Mesenchymal stem cell (in vitro differentiated cells and primary cell): ENCODE results near the gene TAF15.

ENCODE experiments used
- DNase-seq: peaks from one replicate; pipeline ENCODE4 v3.0.0-alpha.2; 2013
- H2AFZ ChIP-seq: one replicate; pipeline ENCODE4 v1.6.1; 2013; ENCODE audit warnings: low read depth, mild to moderate bottlenecking, control low read depth, inconsistent platforms, low read length, moderate library complexity
- H2AK5ac ChIP-seq: 2 replicates; pipeline ENCODE4 v1.6.1; 2013; ENCODE audit warnings: low read length, moderate library complexity, mild to moderate bottlenecking, inconsistent platforms; ENCODE audit not compliant: severe bottlenecking
- H2BK120ac ChIP-seq: one replicate; pipeline ENCODE4 v1.6.1; 2013; ENCODE audit warnings: low read depth, mild to moderate bottlenecking, inconsistent platforms, low read length, moderate library complexity
- H2BK12ac ChIP-seq, 2 experiments: one replicate each; pipeline ENCODE4 v1.6.1; 2013; ENCODE audit warnings: inconsistent platforms in 2 of 2, low read length in 2 of 2, mild to moderate bottlenecking in 2 of 2, moderate library complexity in 2 of 2, control low read depth in 1 of 2
- H2BK15ac ChIP-seq: one replicate; pipeline ENCODE4 v1.6.1; 2013; ENCODE audit warnings: mild to moderate bottlenecking, low read depth, inconsistent platforms; ENCODE audit not compliant: poor library complexity, severe bottlenecking
- H2BK5ac ChIP-seq: 2 replicates; pipeline ENCODE4 v1.6.1; 2013; ENCODE audit warnings: low read depth, mild to moderate bottlenecking, low read length, control low read depth, inconsistent platforms; ENCODE audit not compliant: poor library complexity, severe bottlenecking
- H3K14ac ChIP-seq, 2 experiments: one replicate each; pipeline ENCODE4 v1.6.1; 2013; ENCODE audit warnings: inconsistent platforms in 2 of 2, low read length in 2 of 2, control low read depth in 1 of 2, mild to moderate bottlenecking in 1 of 2, moderate library complexity in 1 of 2
- H3K18ac ChIP-seq, 2 experiments: one replicate each; pipeline ENCODE4 v1.6.1; 2013; ENCODE audit warnings: inconsistent platforms in 2 of 2, low read length in 2 of 2, control low read depth in 1 of 2, low read depth in 1 of 2, mild to moderate bottlenecking in 1 of 2
- H3K23ac ChIP-seq, 2 experiments: one replicate each; pipeline ENCODE4 v1.6.1; 2013; ENCODE audit warnings: inconsistent platforms in 2 of 2, low read length in 2 of 2, mild to moderate bottlenecking in 2 of 2, moderate library complexity in 2 of 2, control low read depth in 1 of 2
- H3K27ac ChIP-seq: 2 replicates; pipeline ENCODE4 v1.5.1; 2013; ENCODE audit warnings: mild to moderate bottlenecking, moderate library complexity, low read length, control low read depth, inconsistent platforms; ENCODE audit not compliant: poor library complexity, severe bottlenecking
- H3K27me3 ChIP-seq, 2 experiments: 2 replicates each; pipeline versions ENCODE4 v1.6.1 to v1.7.0; 2013; ENCODE audit warnings: low read length in 2 of 2, mild to moderate bottlenecking in 2 of 2, moderate library complexity in 2 of 2, control low read depth in 1 of 2, inconsistent platforms in 1 of 2; ENCODE audit not compliant: control insufficient read depth in 1 of 2, insufficient read depth in 1 of 2
- H3K36me3 ChIP-seq, 2 experiments: 2 replicates each; pipeline versions ENCODE4 v1.6.1 to v1.7.0; 2013; ENCODE audit warnings: low read length in 2 of 2, control low read depth in 1 of 2, inconsistent platforms in 1 of 2, low read depth in 1 of 2, mild to moderate bottlenecking in 1 of 2; ENCODE audit not compliant: insufficient read depth in 2 of 2, control insufficient read depth in 1 of 2
- H3K4ac ChIP-seq, 2 experiments: one replicate each; pipeline ENCODE4 v1.6.1; 2013; ENCODE audit warnings: inconsistent platforms in 2 of 2, low read length in 2 of 2, mild to moderate bottlenecking in 2 of 2, moderate library complexity in 2 of 2, control low read depth in 1 of 2, low read depth in 1 of 2
- H3K4me1 ChIP-seq: 2 replicates; pipeline ENCODE4 v1.6.1; 2013; ENCODE audit warnings: low read depth, low read length, control low read depth; ENCODE audit not compliant: control insufficient read depth, insufficient read depth
- H3K4me2 ChIP-seq: 2 replicates; pipeline ENCODE4 v1.6.1; 2013; ENCODE audit warnings: low read length, mild to moderate bottlenecking, inconsistent platforms; ENCODE audit not compliant: poor library complexity, severe bottlenecking
- H3K4me3 ChIP-seq, 2 experiments: 2 replicates each; pipeline versions ENCODE4 v1.5.1 to v1.7.0; 2013; ENCODE audit warnings: low read length in 2 of 2, mild to moderate bottlenecking in 2 of 2, control low read depth in 1 of 2, low read depth in 1 of 2; ENCODE audit not compliant: insufficient read depth in 1 of 2
- H3K79me1 ChIP-seq: replicated peaks from 2 replicates; pipeline ENCODE4 v1.6.1; 2013; ENCODE audit warnings: mild to moderate bottlenecking, control low read depth, low read length, inconsistent platforms; ENCODE audit not compliant: poor library complexity, severe bottlenecking
- H3K9ac ChIP-seq: 2 replicates; pipeline ENCODE4 v1.7.0; 2013; ENCODE audit warnings: mild to moderate bottlenecking, low read length, moderate library complexity
- H3K9me3 ChIP-seq: 2 replicates; pipeline ENCODE4 v1.7.0; 2013; ENCODE audit warnings: mild to moderate bottlenecking, low read length; ENCODE audit not compliant: control insufficient read depth
- H4K8ac ChIP-seq: one replicate; pipeline ENCODE4 v1.6.1; 2013; ENCODE audit warnings: inconsistent platforms, mild to moderate bottlenecking, low read length, moderate library complexity
- H4K91ac ChIP-seq: one replicate; pipeline ENCODE4 v1.6.1; 2013; ENCODE audit warnings: mild to moderate bottlenecking, low read length, inconsistent platforms
- WGBS: methylation state at CpG from one replicate; pipeline ENCODE4 v1.1.7; 2013; ENCODE audit warnings: mixed read lengths; 5-methylcytosine and 5-hydroxymethylcytosine counted together

TAF15 gene

DNA sequence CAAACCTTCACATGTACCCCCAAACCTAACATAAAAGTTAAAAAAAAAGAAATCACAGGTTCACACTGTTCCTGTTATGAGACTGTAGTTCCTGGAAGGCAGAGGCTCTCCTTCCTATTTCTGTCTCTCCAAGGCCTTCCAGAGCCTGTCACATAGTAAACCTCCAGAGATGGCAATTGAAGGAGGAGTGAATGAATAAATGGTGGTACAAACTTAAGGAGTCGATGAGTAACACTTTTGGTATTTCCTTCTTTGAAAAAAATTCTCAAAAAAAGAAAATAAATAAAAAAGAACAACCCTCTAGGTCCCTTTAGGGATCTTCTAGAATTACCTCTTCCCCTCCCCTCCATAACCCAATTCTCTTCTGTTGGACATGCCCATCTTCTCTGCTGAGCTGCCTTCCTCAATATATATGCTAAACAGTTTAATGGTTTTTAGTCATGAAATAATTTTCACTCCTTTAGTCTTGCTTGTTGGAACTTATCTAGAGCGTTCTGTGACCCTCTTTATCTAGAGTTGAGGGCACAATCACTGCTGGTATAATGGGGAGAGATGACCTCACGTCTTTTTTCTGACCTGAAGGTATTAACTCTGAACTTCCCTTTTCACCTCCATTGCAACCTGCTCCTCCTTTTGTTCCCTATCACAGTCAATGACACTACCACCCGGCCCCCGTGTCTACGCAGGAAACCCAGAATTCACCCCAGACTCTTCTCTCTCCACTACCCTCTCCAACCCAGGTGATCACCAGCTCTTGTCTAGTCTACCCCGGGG is 1.7 kb upstream of the TAF15 start:
- Histone ChIP-seq H3K4me3 (no peak overlapping the region), H2BK5ac (no peak overlapping the region), H2BK12ac (peak overlapping the region in 1 of 2 experiments; percentile 49), H3K79me1 (no peaks in the 10 kb centered on the region), H3K27ac (no peak overlapping the region), H2BK15ac (no peak overlapping the region), H3K9ac (no peak overlapping the region), H3K18ac (peak overlapping the region in 1 of 2 experiments; percentile 18), H3K4me2 (no peak overlapping the region), H3K23ac (no peak overlapping the region), H3K4ac (peak overlapping the region in 1 of 2 experiments; percentile 22), H3K4me1 (peaks cover 2% of the 10 kb centered on the region), H3K36me3 (peaks cover 0 to 5% of the 10 kb centered on the region in 2 experiments), H4K8ac (peak overlapping the region; percentile 8), H3K14ac (no peak overlapping the region), H4K91ac (no peak overlapping the region), H2AFZ (no peak overlapping the region), H2BK120ac (no peak overlapping the region), H3K27me3 (no peaks in the 10 kb centered on the region), H2AK5ac (peak overlapping the region; percentile 4), H3K9me3 (no peaks in the 10 kb centered on the region)
- DNase-seq = peak; percentile 59
- WGBS = 91% methylated on average over 6 of the region's 7 CpGs

DNA sequence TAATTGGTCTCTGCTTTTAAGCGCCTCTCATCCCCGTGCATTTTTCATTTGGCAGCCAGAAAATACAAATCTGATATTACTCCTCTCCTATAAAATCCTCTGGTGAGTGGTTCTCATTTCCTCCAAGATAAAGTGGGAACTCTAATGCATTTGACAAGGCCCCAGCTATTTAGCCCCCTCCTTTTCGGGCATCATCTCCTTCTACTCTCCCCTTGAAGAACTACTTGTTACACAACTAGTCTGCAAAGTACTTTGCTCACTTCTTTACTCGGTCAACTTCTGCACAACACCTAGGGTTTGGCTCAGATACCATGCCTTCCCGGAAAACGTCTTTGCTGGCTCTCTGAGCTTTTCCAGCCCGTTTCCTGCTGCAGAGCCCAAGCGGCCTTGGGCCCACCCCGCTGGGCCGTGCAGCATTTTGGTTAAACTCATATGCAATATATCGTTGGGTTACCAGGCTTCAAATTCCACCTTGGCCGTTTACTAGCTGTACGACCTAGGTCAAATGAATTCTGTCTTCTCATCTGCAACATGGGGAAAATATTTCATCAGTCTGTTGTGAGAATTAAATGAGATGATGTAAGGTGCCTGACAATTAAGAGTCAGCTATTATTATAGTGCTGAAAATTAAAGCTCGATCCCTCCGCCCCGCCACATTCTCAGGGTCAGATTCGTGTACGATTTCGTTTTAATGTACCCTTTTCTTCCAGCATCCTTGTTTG is 883 bp upstream of the TAF15 start:
- Histone ChIP-seq H3K27me3 (no peaks in the 10 kb centered on the region), H3K14ac (no peak overlapping the region), H3K4ac (no peak overlapping the region), H3K4me1 (peaks cover 4% of the 10 kb centered on the region), H2AFZ (no peak overlapping the region), H3K79me1 (no peaks in the 10 kb centered on the region), H3K23ac (no peak overlapping the region), H4K91ac (no peak overlapping the region), H3K4me2 (peak overlapping the region; percentile 55), H3K27ac (peak overlapping the region; percentile 99), H2BK5ac (no peak overlapping the region), H3K36me3 (peaks cover 3 to 5% of the 10 kb centered on the region in 2 experiments), H3K4me3 (peak overlapping the region in 1 of 2 experiments; percentile 91), H2AK5ac (peak overlapping the region; percentile 15), H4K8ac (no peak overlapping the region), H2BK120ac (no peak overlapping the region), H3K9me3 (no peaks in the 10 kb centered on the region), H2BK15ac (no peak overlapping the region), H2BK12ac (peak overlapping the region in 1 of 2 experiments; percentile 26), H3K9ac (peak overlapping the region; percentile 96), H3K18ac (peak overlapping the region in 1 of 2 experiments; percentile 0)
- DNase-seq = no peak
- WGBS = 38% methylated on average over 19 of the region's 19 CpGs

DNA sequence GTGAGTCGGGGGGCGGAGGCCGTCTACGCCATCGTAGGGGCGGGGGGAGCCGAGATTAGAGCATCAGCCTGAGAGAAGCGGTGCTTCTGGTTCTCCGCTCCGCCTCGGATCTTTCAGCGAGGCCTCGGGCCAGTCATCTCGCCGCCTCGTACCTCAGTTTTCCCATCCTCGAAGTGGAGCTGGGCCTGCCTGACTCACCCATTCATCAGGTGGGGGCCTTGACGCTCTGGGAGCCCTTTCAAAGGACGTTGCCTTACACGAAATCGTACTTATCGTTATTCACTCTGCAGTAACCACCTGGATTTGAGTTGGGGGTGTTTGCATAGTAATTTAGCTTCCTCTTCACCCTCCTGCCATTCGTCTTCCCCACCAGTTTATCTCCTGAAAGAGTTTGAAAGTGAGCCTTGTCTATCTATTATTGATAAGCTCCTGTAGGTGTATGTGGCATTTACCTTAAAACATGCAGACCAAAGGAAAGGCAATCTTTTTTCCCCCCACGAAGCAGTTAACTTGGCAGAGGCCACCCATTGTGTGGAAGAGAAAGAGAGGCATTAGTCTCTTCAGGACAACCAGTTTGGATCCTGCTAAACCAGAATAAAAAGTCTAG is 674 bp downstream of the TAF15 start:
- peaks cover 4% of the 10 kb centered on the region for H3K4me1 ChIP-seq
- peak overlapping the region; percentile 2 for H2BK15ac ChIP-seq
- peak overlapping the region; percentile 89 to 97 for H3K18ac ChIP-seq
- peak overlapping the region in 1 of 2 experiments; percentile 73 for H2BK12ac ChIP-seq
- no peak overlapping the region for H2BK5ac ChIP-seq
- peak overlapping the region; percentile 96 for H3K9ac ChIP-seq
- H3K4me2 ChIP-seq = peak overlapping the region; percentile 93
- peak overlapping the region in 1 of 2 experiments; percentile 91 for H3K23ac ChIP-seq
- no peak overlapping the region for H4K91ac ChIP-seq
- H2AFZ ChIP-seq = peak overlapping the region; percentile 18
- H3K4me3 ChIP-seq = peak overlapping the region; percentile 91 to 93
- H3K4ac ChIP-seq = peak overlapping the region; percentile 60 to 82
- peak overlapping the region; percentile 40 for H4K8ac ChIP-seq
- no peak for DNase-seq
- H2AK5ac ChIP-seq = no peak overlapping the region
- no peaks in the 10 kb centered on the region for H3K79me1 ChIP-seq
- peak overlapping the region in 1 of 2 experiments; percentile 94 for H3K14ac ChIP-seq
- H2BK120ac ChIP-seq = no peak overlapping the region
- H3K27me3 ChIP-seq = no peaks in the 10 kb centered on the region
- no peaks in the 10 kb centered on the region for H3K9me3 ChIP-seq
- peaks cover 3 to 5% of the 10 kb centered on the region in 2 experiments for H3K36me3 ChIP-seq
- under 1% methylated on average over 18 of the region's 24 CpGs for WGBS
- peak overlapping the region; percentile 89 for H3K27ac ChIP-seq

DNA sequence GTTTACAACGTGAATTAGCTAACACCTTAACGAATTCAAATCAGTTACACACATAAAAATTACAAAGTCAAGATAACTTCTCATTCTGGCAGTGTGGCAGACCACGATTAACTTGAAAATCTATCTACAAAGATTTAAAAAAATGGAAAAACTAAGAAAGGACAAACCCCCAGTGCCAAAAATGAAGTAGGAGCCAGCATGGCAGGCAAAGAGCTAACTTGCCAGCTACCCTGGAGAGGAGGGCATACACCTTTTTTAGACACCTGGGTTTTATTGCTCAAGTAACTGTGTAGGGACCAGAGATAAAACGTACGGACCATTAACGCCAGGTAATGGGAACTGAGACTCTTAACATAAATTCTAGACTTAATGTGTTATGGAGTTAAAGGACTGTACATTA is 2.5 kb downstream of the TAF15 start:
- no peak overlapping the region for H2BK5ac ChIP-seq
- no peak overlapping the region for H2AK5ac ChIP-seq
- H3K14ac ChIP-seq = no peak overlapping the region
- peak overlapping the region; percentile 96 for H3K9ac ChIP-seq
- no peak overlapping the region for H2BK120ac ChIP-seq
- H3K4ac ChIP-seq = no peak overlapping the region
- H4K91ac ChIP-seq = no peak overlapping the region
- H2BK12ac ChIP-seq = no peak overlapping the region
- H3K36me3 ChIP-seq = peaks cover 6 to 20% of the 10 kb centered on the region in 2 experiments
- WGBS = 97% methylated on average over 6 of the region's 6 CpGs
- H3K79me1 ChIP-seq = no peaks in the 10 kb centered on the region
- DNase-seq = no peak
- no peak overlapping the region for H2BK15ac ChIP-seq
- no peak overlapping the region for H3K27ac ChIP-seq
- H3K4me1 ChIP-seq = peaks cover 7% of the 10 kb centered on the region
- peak overlapping the region in 1 of 2 experiments; percentile 23 for H3K4me3 ChIP-seq
- no peak overlapping the region for H2AFZ ChIP-seq
- H4K8ac ChIP-seq = no peak overlapping the region
- H3K4me2 ChIP-seq = no peak overlapping the region
- H3K18ac ChIP-seq = no peak overlapping the region
- H3K23ac ChIP-seq = no peak overlapping the region
- no peaks in the 10 kb centered on the region for H3K27me3 ChIP-seq
- no peaks in the 10 kb centered on the region for H3K9me3 ChIP-seq
